ENCODE results near the gene SERPINB6.

- TF ChIP-seq CTCF (IDR thresholded peaks at IDR 0.05; ENCODE audit: low read depth, low read length), result no peak
- no peak for TF ChIP-seq EZH2phosphoT487 (IDR thresholded peaks at IDR 0.05; ENCODE audit: low read depth)
Measured at GRCh38 chr6:2950713-2951112, 20.7 kb downstream of the SERPINB6 start.

Measured in OCI-LY3 (cell line).